GM18909 (cell line): ENCODE results near the gene CTNND2.
"Not testable (repeated sequence)": the region's sequence is repeated elsewhere in the genome, so short reads cannot be mapped to it uniquely, and the experiment has no call there.

Experiments
- ATAC-seq: cut with Tn5 transposase; IDR thresholded peaks from one replicate; pipeline ENCODE4 v1.9.1; 2021; ENCODE audit warnings: mild to moderate bottlenecking; ENCODE audit not compliant: unreplicated experiment, poor library complexity

CTNND2 gene

GRCh38 chr5:11888221-11888620 is 16.0 kb downstream of the CTNND2 start:
- no peak for ATAC-seq

GRCh38 chr5:11878814-11879213 is 25.4 kb downstream of the CTNND2 start:
- no peak for ATAC-seq

GRCh38 chr5:11873587-11873986 is 30.7 kb downstream of the CTNND2 start:
- no peak for ATAC-seq

GRCh38 chr5:11869203-11869602 is 35.0 kb downstream of the CTNND2 start:
- no peak for ATAC-seq

GRCh38 chr5:11863911-11864310 is 40.3 kb downstream of the CTNND2 start:
- no peak for ATAC-seq

DNA sequence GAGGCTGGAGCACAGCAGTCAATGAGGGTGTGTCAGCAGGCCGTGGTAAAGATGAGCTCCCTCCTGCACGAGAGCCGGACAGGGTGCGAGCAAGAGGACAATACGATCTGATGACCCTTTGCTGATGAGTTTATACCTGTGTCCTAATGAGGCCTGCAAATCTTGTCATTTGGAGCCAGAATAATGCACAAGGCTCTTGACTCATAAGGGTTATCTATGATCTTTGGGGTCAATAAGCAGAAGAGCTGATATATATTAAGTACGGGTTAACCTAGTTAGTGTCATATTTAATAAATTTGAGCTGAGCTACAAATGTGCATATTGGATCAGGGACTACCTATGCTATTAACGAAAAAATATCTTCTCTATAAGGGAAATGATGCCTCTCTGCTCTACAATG is 46.9 kb downstream of the CTNND2 start:
- ATAC-seq: no peak

GRCh38 chr5:11854936-11855335 is 49.3 kb downstream of the CTNND2 start:
- ATAC-seq: no peak

- no peak for ATAC-seq
Observed at GRCh38 chr5:11853796-11854195, 50.5 kb downstream of the CTNND2 start.

- no peak for ATAC-seq
Observed at GRCh38 chr5:11853140-11853539, 51.1 kb downstream of the CTNND2 start.

- ATAC-seq: no peak
Observed at GRCh38 chr5:11852717-11853087, 51.5 kb downstream of the CTNND2 start.

- no peak for ATAC-seq
Observed at GRCh38 chr5:11851965-11852716, 52.1 kb downstream of the CTNND2 start.

DNA sequence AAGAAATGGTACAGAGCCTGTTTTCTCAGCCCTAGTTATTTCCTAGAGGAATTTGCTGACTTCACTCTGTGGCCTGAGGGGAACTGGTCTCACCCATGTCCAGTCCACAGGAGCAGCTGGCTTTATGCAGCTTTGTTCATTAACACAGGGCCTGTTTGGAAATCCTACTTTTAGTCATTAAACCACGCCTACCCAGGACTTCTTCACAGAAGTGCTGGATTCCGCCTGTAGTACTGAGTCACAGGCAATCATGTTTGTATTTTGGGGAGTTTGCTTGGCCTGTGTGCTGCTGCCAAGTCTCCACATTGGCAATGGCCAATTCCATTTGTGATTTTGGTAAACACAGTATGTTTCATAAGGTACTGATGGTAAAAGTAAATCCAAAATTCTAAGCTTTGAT is 52.8 kb downstream of the CTNND2 start:
- no peak for ATAC-seq

DNA sequence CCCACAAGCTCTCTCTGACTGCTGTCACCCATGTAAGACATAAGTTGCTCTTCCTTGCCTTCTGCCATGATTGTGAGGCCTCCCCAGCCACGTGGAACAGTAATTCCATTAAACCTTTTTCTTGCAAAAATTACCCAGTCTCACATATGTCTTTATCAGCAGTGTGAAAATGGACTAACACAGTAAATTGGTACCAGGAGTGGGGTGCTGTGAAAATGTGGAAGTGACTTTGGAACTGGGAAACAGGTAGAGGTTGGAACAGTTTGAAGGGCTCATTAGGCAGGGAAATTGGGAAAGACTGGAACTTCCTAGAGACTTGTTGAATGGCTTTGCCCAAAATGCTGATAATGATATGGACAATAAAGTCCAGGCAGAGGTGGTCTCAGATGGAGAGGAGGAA is 75.7 kb downstream of the CTNND2 start:
- ATAC-seq: not testable (repeated sequence)

DNA sequence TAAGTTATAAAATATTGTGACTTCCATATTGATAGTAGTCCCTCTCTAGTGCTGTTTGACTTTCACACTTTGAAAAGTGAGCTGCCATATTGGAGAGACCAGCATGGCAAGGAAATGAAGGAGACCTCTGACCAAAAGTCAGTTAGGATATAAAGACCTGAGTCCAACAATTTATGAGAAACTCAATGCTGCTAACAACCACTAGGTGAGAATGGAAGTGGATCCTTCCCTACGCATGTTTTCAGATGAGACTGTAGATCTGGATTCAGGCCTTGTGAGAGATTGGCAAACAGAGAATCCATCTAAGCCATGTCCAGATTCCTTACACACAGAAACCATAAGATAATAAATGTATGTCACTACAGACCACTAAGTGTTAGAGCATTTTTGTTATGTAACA is 81.6 kb downstream of the CTNND2 start:
- ATAC-seq: no peak

DNA sequence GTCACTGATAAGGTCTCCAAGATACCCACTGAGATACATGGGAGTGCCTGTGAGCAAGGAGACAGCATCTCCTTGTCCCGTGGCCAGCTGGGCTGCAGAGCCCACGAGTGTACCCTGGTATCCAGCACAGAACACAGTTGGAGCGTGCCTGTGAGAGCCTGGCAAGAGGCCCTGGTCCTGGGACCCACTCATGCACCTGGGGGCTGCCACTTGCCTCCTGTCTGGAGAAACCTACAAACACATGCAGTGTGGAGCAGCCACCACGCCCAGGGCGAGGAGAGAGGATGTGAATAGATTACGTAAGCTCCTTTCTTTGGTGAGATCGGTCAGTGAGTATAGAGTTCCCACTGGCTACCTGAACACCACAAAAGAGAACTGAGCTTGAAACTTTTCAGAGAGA is 88.3 kb downstream of the CTNND2 start:
- no peak for ATAC-seq

- no peak for ATAC-seq
Observed at GRCh38 chr5:11815481-11815880, 88.8 kb downstream of the CTNND2 start.

DNA sequence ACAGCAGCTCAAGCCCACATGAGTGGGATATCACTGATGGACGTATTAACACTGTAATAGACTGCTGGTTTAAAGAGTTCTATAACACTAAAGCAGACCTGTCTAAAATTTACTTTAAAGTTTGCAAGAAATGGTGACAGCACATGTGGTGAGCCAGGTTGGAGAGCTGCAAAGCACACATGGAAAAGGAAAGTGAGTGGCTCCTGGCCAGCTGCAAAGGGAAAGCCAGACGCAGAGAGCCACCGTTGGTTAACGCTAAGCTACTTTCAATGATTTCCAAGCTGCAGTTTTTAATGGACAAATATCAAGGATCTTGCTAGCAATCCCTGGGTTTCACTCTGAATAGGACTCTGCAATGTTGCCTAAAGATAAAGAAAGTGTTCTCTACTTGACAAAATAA is 89.9 kb downstream of the CTNND2 start:
- ATAC-seq: no peak

DNA sequence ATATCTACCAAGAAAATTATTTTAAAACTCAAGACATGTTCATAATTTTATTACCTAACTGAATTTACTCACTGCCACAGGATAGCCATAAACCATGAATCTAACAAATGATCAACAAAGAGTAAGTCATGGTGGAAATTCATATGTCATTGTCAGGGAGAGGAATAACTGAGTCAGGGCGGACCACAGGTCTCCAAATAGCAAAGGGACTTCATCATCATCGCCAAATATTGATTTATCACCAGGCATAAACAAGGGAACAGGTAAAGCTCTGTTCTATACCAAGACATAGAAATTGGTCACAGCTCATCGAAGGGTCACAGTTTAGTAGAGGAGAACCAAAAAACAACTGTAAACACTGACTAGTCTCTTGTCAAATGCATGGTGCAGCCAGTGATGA is 94.8 kb downstream of the CTNND2 start:
- ATAC-seq: no peak

DNA sequence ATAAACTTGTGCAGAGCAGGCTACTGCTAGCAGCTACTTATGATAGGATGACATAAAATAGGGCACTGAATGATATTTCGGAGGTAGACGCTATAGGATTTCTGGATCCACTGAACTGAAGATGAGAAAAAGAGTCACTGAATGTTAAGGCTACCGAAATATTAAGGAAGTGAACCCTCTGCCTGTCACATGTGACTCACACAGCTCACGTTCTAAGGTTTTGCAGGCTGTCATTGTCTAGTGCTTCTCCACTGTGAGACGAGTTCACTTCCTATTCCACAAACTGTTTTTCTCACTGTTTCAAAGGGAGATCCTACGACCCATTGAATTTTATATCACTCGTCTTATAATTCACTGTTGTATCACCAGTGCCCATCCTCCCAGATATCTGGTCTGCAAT is 100.8 kb downstream of the CTNND2 start:
- ATAC-seq: no peak

DNA sequence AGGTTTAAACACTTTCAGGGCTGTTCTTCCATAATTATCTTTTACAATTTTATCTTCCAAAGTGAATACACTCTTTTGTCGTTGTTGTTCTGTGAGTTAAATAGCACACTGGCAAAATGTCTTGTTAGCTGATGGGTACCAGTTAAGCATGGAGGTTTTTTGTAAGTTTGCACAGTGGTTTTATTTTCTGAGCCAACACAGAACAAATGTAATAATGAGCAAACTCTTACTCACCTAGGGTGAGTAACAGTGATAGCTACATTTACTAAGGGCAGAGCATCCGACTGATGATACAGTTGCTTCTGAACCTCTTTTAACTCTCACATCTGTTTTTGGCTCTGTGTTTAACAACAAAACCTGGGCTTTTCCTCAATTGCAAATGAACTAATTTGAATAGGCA is 103.2 kb downstream of the CTNND2 start:
- ATAC-seq: no peak

GRCh38 chr5:11797132-11797531 is 107.1 kb downstream of the CTNND2 start:
- no peak for ATAC-seq

DNA sequence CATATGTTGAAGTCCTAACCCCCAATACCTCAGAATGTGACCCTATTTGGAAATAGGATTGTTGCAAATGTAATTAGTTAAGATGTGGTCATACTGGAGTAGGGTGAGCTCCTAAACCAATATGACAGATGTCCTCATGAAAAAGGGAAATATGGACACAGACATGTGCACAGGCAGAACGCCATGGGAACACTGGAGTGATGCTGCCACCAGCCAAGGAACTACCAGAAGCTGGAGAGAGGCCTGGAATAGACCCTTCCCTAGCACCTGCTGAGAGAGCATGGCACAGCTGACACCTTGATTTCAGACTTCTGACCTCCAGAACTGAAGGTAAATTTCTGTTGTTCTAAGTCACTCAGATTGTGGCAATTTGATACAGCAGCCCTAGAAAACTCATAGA is 110.8 kb downstream of the CTNND2 start:
- no peak for ATAC-seq

GRCh38 chr5:11792621-11793020 is 111.6 kb downstream of the CTNND2 start:
- no peak for ATAC-seq
